Measurements from ENCODE around the gene GABBR2.
"Not testable (repeated sequence)": the region's sequence is repeated elsewhere in the genome, so short reads cannot be mapped to it uniquely, and the experiment has no call there.

GABBR2 gene

GRCh38 chr9:98311541-98311940 lies 397.2 kb downstream of the GABBR2 start:
- no peak for DNase-seq

DNA sequence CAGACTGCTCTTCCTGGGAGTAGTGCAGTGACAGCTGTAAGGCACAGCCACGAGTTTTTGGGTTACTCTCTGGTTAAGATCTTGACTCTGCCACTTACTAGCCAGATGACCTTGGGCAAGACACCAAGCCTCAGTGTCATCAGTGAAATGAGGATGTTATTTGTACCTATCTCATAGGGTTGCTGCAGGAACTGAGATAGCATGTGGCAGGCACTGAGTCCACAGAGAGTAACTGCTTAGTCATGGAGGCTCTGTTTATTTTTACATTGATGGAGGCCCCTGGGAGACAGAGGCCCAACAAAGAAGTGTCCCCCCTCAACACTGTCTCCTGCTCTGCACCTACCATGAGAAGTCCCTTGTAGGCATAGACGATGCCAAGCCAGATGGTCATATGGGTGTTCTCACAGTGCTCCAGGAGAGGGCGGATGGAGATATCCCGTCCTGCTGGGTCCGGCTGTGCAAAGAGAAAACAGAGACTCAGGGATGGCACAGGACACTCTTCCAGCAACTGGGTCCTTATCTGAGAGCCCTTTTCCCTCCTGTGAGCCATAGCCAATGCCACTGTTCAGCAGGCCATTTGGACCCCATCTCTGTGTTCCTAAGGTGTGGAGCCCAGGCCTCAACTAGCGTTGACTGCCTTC lies 397.9 kb downstream of the GABBR2 start:
- DNase-seq = no peak

DNA sequence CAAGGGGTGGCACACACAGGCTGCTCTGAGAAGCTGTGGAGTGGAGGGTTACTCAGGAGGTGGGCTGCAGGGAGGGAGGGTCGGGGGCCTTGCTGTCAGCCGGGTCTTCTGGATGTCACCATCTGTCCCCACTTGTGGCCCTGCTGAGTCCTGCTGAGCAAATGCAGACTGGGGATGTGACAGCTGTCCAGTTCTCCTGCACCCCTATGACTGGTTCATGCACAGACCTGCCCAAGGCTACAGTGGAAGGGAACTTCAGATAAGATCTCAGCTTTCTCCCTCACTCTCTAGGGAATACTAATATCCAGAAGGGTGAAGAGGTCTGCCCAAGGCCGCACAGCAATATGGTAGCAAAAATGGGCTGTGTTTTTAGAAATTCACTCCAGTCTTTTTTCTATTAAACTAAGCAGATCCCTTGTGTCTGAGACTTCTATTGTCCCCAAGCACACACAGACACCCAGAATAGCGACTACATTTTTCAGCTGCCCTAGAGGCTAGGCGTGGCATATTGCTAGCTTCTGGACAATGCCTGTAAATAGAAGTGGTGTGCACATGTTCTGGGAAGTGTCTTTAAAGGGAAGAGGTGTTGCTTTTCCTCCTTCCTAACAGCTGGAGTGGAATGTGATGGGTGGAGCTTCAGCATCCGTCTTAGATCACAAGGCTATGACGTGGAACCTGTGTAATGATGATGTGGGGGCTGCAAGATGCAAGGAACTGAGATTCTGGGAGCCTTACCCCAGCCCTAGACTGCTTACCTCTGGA lies 402.2 kb downstream of the GABBR2 start:
- no peak for DNase-seq

GRCh38 chr9:98304381-98304780 lies 404.4 kb downstream of the GABBR2 start:
- DNase-seq = no peak

DNA sequence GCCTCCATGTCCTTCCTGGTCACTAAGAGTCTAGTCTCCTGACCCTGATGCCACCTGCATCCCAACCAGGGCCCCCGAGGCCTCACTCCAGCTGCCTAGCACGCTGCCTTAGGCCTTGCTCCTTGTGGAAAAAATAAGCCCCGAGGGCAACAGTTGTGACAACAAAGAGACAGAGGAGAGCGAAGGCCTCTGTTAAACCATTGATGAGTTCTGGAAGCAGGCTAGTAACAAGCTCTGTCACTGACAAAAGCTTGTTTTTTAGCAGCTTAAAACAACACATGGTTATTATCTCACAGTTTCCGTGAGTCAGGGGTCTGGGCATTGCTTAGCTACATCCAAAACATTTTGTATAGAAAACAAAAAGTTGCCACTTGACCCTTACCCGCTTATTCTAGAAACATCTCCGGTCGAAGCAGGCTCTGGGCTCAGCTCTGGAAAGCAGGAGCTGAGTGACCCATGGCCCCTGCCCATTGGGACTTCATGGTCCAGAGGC lies 405.1 kb downstream of the GABBR2 start:
- no peak for DNase-seq

- DNase-seq = no peak
Observed at GRCh38 chr9:98302938-98303632, 405.6 kb downstream of the GABBR2 start.

GRCh38 chr9:98302150-98302549 lies 406.6 kb downstream of the GABBR2 start:
- no peak for DNase-seq

GRCh38 chr9:98300611-98301010 lies 408.1 kb downstream of the GABBR2 start:
- no peak for DNase-seq

DNA sequence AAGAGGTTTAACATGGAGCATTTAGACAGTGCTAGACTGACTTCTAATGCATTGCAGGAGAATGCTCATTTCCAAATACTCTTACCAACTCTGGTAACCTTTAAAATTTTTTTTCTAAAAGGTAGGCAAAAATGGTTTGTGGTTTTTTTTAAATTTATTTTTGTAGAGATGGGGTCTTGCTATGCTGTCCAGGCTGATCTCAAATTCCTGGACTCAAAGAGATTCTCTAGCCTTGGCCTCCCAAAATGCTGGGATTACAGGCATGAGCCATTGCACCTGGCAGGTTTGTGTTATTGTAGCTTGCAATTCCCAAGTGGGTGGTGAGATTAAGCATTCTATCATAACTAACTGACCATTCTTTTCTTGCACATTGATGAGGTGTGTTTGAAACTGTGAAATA lies 410.3 kb downstream of the GABBR2 start:
- DNase-seq = no peak

- no peak for DNase-seq
Observed at GRCh38 chr9:98295824-98296223, 412.9 kb downstream of the GABBR2 start.

DNA sequence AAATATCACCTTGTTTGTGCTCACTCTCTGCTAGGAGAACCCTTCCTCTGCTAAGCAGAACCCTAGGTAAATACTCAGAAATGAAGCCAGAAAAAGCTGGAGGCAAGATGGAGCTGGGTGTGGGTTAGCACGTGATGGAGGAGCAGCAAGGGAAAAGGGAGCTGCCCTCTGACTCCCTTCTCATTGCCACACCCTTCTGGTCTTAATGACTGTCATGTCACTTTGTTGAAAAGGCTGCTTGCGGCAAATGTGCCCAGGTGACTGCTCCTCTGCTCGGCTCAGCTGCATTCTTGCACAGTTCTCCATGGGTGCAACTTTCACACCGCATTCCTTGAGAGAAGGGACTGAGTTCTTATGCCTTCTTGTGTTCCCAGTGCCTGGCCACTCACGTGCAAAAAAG lies 416.9 kb downstream of the GABBR2 start:
- no peak for DNase-seq

DNA sequence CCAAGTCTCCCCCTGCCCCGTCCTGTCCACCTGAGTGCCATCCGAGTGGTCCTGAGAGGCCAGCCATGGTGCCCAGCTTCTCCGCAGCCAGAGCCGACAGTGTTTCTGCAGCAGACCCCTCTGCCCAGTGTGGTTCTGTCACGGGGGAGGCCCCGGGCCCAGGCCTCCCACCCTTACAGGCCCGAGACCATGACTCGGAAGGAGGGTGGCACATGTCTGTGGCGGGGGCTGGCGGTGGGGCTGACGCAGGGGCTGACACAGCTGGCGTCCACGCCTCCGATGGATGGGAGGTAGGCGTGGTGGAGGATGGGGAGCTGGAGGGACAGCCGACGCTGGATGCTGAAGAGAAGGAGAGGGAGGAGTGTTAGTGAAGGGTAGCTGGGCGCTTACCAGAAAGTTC lies 418.3 kb downstream of the GABBR2 start:
- no peak for DNase-seq

DNA sequence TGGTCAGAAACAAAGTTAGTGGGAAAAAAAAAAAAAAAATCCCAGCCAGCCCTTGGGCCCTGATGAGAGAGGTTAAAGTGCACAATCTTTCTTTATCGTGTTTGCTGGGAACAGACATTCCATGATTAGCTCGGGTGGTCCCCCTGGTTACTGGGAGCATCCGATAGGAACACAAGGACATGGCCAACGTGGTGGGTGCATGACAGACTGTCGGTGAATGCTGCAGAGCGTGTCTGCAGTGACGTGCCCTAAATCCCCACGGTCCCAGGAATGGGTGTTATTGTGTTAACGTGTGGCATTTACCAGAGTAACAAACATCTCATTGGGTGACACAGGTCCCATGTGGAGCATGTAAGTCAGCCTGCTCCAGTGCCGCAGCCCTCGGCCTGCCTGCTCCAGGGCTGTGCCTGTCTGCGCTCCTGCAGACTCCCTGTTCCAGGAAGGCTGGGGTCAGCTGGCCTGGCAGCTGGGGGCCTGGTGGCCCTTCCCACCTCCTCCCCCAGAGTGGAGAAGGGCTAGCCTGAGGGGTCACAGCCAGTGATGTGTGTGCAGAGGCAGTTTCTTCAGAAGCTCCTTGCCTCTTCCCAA lies 419.0 kb downstream of the GABBR2 start:
- no peak for DNase-seq

DNA sequence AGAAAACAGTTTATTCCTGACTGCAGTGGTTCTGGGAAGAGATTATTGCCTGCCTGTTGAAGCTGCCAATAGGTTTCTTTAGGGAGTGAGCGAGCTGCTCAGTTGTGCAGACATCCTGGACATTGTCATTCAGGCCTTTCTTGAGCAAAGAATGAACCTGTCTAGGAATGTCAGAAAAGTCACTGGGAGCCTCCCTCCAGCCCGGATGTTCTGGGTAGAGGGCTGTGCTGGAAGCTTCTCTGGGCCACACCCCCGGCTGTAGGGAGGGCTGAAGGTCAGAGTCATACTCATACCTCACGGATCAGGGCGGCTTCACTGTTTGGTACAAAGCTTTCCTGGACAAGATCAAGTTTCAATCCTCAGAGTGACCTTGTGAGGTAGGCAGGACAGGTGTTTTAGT lies 419.9 kb downstream of the GABBR2 start:
- DNase-seq = no peak

DNA sequence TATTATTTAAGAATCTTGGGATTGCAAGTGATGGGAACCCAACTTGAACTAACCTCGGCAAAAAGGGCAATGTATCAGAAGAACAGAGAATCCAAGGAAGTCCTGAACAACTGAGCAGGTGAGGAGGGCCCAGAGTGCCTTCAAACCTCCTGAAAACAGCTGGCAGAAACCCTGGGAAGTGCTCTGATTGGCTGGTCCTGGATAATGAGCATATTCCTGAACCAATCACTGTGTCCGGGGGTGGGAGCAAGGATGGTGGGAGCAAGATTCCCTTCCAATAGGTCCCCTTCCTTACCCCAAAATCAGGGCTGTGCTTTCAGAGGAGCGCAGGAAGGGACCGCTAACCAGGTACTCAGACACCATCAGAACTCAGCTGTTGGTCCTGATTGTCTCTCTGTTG lies 421.4 kb downstream of the GABBR2 start:
- DNase-seq = no peak

DNA sequence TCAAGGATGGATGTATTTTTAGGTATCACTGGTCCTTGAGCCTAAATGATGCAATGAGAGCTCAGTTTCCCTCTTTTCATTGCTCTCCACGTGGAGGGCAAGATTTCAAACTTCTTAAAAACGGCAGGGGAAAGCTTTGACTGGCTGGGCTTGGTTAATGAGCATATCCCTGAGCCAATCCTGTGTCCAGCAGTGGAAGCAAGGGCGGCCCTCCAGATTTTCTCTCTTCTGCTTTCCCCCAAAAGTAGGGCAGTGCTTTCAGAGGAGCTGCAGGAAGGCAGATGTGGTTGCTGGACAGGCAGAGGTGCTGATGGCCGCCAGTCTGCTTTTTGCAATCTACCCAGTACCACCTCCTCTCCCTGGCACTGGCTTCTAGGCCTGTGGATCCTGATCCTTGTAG lies 423.3 kb downstream of the GABBR2 start:
- no peak for DNase-seq

GRCh38 chr9:98284754-98285153 lies 424.0 kb downstream of the GABBR2 start:
- no peak for DNase-seq

DNA sequence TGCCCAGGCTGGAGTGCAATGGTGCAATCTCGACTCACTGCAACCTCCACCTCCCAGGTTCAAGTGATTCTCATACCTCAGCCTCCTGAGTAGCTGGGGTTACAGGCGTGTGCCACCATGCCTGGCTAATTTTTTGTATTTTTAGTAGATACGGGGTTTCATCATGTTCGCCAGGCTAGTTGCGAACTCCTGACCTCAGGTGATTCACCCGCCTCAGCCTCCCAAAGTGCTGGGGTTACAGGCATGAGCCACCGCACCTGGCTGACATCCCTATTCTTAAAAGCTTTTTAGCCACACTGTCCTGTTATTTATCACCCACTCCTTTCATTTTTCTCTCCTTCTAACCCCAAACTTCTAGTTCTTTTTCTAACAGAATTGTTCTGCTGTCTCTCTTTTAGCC lies 425.6 kb downstream of the GABBR2 start:
- not testable (repeated sequence) for DNase-seq

DNA sequence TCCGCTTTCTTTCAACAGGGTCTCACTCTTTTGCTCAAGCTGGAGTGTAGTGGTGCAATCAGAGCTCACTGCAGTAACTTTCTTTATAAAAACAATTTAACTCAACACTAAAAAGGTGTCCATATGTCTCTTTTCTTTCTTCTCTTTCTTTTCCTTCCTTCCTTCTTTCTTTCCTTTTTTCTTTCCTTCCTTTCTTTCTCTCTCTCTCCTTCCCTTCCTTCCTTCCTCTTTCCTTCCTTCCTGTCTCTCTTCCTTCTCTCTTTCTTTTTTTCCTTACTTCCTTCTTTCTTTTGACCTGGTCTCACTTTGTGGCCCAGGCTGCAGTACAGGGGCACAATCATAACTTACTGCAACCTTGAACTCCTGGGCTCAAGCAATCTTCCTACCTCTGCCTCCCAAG lies 427.5 kb downstream of the GABBR2 start:
- no peak for DNase-seq

- no peak for DNase-seq
Observed at GRCh38 chr9:98280574-98280973, 428.2 kb downstream of the GABBR2 start.

GRCh38 chr9:98280162-98280561 lies 428.6 kb downstream of the GABBR2 start:
- DNase-seq = no peak

- no peak for DNase-seq
Observed at GRCh38 chr9:98276907-98277469, 431.7 kb downstream of the GABBR2 start.

GRCh38 chr9:98275159-98275558 lies 433.6 kb downstream of the GABBR2 start:
- DNase-seq = no peak

All from SIG-M5 (cell line).